NCI-H1694 treated with DMSO at 0.1 percent for 48 hours (cell line): Measurements from ENCODE around the gene DDRGK1.
"Not testable (repeated sequence)": the region's sequence is repeated elsewhere in the genome, so short reads cannot be mapped to it uniquely, and the experiment has no call there.

Source experiments
- DNase-seq: peaks from one replicate; lab custom pipeline; 2025; lab: John Stamatoyannopoulos, UW

DDRGK1 gene

GRCh38 chr20:3215359-3215917 lies 11.0 kb upstream of the DDRGK1 start:
- not testable (repeated sequence) for DNase-seq

DNA sequence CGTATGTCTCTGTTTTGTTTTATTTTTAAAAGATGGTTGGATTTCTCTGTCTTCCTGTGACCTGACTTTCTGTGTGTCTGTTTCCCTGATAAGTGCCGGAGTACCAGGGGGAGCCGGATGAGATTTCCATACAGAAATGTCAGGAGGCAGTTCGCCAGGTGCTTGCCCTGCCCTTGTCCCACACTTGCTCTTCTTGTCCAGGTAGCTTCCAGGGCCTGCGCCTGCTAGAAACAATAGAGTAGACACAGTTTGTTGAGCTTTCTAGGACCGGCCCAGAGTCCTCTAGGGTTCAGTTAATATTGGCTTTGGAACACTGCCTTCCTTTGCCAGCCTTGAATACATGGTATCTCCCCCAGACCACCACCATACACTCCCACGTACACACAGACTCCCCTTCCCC lies 8.7 kb upstream of the DDRGK1 start:
- DNase-seq: no peak

DNA sequence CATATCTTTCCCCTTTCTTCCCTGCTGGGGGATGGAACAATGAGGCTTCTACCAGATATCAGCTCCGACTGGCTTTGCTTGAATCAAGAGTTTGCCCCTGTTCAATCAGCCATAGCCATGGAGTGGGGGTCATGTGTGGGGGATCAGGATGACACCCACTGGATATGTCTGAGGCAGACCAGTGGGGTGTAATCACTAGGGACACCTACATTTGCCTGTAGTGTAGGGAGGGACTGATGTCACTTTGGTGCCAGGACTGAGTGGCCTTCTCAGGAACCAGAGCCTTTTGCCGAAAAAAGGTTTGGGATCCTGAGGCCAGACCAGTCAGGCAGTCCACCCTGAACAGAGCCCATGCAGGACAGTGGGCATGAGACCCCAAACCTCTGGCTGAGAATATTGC lies 5.9 kb upstream of the DDRGK1 start:
- no peak for DNase-seq

DNA sequence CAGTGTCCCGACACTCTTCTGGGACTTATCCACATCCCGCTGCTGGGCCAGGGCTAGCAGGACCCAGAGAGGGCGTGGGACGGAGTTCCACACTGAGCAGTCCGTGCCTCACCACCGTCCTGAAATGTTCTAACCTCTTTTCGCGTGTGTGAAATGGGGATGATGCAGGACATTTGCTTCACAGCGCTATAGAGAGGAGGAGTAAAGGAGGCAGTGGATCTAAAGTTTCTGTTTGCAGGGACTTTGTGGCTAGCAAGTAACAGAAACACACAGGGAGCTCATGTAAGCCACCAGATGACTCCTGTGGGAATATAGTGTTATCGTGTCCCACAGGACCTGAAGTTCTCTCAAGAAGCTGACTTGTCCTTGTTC lies 5.5 kb upstream of the DDRGK1 start:
- DNase-seq: no peak

DNA sequence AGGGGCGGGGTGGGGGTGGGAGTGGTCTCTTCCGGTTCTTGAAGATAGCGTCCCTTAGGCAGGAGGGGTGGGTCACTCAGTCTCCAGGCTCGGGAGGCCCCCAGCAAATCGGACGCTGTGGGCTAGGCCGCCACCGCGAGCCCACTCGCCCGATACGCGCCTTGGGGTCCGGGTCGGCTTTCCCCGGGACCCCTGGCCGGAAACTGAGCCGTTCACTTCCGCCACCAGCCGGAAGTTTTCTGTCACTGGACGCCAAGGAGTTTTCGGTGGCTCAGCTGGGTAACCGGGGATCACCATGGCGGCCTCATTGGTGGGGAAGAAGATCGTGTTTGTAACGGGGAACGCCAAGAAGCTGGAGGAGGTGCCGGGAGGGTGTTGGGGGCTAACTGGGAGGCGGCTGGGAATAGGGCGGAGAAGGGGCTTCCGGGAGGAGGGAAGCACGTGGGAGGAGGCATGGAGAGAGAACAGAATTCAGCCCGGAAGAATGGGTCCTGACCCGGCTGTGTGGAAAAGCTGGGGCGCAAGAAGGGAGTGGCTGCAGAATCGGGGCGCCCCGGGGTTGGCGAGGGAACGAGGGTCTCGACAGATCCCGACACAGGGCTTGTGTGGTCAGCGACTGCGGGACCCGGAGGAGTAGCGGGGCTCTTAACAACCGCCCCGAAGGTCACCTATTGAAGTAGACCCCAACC lies 4.9 kb upstream of the DDRGK1 start, which contains the start of gene ITPA:
ITPA (plus strand) TSS at position 242 of the 689 bp plus-strand sequence; CDS start at position 296, 54 bp downstream.
- DNase-seq: peak; percentile 45

- no peak for DNase-seq
Measured at GRCh38 chr20:3208786-3209256, 4.3 kb upstream of the DDRGK1 start.

DNA sequence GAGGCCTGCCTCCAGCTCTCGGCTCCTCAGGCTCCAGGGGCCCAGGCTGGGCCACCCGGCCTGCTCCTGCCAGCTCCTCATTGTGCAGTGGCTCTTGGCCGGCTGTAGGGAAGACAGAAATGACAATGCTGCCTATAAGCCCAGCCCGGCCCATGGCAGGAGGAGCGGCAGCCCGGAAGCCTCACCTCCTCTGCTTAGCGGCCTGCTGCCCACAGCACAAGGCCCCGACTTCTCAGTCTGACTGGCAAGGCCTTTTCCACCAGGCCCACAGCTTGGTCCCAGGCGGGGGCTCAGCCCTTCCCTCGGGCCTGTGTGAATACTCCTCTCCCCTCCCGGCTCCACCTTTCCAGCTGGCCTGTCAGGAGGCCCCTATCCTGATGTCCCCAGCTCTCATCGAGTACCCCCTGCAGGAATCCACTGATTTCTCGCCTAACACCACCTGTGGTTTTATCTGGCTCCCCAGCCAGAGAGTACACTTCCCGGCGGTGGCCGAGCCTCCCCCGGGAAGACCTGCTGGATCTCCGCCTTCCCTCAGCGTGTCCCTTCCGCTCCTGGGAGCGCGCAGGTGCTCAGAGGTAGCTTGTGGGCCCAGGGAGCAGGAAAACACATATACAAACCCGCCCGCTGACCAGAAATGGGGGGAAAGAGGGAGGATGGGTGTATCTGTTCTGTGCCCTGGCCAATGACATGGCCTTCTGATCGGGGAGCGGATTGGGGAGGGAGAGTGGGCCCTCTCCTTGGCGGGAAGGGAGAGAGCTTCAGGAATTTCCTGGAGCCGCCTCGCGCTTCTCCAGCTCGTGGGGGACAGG lies 963 bp downstream of the DDRGK1 start:
- no peak for DNase-seq

DNA sequence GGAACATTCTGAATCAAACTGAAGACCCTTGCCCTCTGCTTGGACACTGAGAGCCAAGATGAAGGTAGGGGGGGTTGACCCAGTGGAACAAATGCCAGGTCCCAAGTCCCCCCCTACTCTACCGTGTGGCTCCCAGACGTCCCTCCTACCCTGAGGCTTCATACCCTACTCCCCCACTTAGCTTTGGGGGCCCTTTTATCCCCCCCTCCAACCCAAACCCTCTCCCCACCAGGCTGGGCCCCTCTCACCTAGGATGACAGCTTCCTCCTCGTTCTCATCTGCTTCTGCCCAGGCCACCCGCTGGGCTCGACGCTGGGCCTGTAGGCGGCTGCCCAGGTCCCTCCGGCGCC lies 1.5 kb downstream of the DDRGK1 start:
- DNase-seq: no peak

DNA sequence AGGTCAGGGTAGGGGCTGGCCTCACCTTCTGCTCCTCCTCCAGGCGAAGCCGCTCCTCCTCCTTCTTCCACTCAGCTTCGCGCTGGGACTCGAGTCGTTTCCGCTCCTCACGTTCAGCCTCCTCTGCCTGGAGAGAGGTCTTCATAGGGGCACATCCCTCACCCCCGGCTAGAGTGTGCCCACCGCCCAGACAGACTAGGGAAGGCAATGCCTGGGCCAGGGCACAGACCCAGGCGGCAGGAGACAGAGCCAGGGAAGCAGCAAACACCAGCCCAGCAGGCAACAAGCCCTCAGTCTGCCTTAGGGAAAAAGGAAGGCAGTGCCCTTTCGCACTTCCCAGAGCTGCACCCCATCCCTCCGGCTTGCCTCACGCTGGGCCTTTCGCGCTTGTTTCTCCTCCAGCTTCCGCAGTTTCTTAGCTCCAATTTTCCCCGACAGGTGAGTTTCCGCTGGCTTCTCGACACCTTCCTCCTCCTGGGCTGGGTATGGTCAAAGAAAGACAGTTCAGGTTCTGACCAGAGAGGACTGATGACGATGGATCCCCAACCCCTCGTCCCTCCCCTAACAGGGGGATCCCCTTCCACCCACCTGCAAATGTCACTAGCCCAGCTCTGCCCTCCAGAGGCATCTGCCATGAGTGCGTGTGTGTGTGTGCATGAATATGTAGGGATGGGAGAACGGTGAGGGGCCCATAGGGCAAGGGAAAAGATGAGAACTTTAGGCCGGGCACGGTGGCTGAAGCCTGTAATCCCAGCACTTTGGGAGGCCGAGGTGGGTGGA lies 4.3 kb downstream of the DDRGK1 start:
- no peak for DNase-seq

GRCh38 chr20:3199206-3199605 lies 5.3 kb downstream of the DDRGK1 start:
- DNase-seq: no peak

- no peak for DNase-seq
Measured at GRCh38 chr20:3195590-3196237, 8.8 kb downstream of the DDRGK1 start.

DNA sequence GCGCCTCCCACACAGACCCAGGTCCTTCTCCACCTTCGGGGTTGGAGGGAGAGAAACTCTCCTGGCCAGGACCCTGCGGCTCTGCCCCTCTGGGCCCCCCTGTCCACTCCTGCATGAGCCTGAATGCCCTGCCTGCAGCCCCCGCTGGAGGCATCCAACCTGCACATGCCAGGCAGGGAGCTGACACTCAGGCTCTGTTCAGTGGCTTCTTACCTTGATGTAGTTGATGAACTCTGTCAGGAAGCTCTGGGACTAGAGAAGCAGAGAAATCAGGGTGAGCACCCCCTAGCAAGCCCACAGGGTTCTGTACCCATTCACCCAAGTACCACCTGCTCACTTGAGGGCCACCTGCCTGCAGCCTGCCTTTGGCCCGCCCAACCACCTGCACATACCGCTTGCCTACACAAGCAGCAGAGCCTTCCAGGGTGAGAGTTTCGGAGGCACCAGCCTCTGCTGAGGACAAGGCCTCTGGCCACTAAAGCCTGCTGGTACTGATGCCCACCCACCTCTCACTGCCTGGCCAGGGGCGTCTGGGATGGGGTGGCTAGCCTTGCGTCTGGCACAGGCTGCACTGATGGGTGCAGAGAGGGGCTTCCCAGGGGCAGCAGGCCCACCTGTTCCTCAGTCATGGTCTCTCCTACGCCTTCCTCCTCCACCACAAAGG lies 9.7 kb downstream of the DDRGK1 start:
- DNase-seq: no peak

DNA sequence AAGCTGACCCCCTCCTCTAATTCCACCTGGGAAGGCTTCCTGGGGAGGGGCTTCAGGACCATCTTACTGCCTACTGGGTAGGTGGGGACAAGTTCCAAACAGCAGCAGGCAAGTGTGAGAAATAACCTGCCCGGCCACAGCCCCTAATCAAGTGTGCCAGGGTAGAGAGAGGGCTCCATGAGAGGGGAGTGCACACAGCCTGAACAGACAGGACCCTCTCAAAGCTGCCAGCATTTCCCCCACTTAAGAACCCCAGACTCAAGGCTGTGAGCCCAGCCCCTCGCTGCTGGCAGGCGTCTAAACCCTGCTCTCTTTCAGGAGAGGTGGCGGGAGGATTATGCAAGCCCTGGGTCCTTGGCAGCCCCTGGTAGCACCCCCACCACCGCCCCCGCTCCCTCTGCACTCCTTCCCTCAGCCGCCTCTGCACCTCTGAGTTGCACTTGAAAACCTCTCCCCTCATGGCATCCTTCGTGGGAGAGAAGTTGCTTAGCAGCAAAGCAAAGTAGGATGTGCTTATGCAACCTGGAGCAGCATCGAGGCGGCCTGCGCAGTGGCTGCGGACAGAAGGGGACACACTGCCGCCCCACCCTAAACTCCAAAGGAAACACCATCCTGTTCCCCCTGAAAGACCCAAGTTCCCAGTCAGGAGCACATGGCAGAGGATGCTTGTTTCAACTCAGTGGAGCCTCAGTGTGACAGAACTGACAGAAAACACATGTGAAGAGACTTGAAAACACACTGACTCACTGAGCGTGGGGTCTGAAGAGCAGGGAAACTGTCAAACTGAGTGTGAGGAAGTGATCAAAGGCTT lies 10.5 kb downstream of the DDRGK1 start:
- no peak for DNase-seq

DNA sequence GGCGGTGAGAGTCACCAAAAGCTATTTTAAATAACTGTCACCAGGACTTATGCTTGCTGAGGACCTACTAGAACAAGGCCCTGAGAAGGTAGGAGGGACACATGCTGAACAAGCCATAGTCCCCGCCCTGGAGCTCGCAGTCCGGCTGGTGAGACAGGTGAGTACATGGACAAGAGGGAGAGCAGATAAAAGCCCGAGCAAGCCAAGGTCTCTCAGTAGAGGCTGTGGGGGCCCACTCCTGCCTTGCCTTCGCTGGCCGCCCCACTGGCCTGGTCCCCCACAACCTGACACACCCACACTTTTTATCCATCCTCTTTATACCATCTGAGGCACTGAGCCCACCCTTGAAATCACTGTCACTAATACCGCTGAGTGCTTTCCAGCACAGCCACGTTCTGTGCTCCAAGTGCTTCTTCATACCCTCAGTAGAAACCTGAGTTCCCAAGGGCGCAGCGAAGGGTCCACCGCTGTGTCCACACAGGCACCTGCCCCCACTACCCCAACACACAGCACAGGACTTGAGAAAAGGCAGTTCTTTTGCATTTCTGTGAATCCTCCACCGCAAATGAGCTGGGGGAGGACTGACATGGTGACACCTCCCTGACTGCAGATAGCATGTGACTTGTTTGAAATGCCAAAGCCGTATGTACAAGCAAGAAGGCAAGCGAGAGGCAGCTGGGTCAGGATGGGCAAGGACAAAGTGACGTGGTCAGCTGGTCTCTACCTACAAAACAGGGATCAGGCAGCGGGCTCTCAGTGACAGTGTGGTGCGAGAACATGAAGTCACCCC lies 12.1 kb downstream of the DDRGK1 start:
- DNase-seq: no peak

GRCh38 chr20:3190681-3191111 lies 13.8 kb downstream of the DDRGK1 start:
- DNase-seq: no peak

DNA sequence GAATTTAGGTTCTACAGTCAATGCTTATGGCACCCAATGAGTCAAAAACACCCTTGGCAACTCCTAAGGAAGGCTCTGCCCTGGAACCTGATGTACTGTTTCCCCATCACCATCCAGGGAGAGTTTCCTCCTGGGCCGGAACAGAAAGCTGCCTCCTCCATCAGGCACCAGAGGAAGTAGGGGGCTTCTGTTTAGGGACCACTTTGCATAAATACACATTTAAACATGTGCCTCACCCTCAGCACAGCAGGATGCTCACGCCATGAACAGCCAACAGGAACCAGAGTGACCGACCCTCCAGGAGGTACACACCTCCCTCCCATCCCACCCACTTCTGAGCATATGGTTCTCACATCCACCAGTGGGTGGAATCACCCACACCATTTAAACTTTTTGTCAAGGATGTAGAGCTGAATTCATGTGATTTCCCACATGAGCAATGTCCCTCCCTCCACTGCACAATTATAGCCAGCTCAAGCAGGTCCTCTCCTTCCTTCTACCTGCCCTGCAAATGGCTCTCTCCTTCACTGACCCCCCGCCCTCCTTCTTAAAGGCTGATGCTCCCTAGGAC lies 14.8 kb downstream of the DDRGK1 start:
- no peak for DNase-seq

- DNase-seq: no peak
Measured at GRCh38 chr20:3188823-3189413, 15.6 kb downstream of the DDRGK1 start.

DNA sequence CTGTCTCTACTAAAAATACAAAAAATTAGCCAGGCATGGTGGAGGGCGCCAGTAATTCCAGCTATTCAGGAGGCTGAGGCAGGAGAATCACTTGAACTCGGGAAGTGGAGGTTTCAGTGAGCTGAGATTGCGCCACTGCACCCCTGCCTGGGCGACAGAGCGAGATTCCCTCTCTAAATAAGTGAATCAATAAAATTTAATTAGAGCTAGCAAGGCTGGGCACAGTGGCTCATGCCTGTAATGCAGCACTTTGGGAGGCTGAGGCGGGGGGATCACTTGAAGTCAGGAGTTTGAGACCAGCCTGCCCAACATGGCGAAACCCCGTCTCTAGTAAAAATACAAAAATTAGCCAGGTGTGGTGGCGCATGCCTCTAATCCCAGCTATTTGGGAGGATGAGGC lies 16.6 kb downstream of the DDRGK1 start:
- DNase-seq: not testable (repeated sequence)
